Uterus (tissue), 4 donors: ENCODE measurements around the gene ZCWPW2. TPM values are rescaled to one million over a fixed set of nuclear protein-coding genes. Genes with fewer than 3 reads are reported as not detected.

Experiments
- DNase-seq, 2 donors: peaks; one replicate each; pipeline ENCODE4 v3.0.0-alpha.2; 2019 to 2020
- H3K27ac ChIP-seq, 2 donors: fragments of 200-600 bp; sonication (generic); 1 replicate in 1 of 2; 2 replicates in 1 of 2; pipeline ENCODE4 v1.5.1; 2016 to 2018
- H3K27me3 ChIP-seq, 2 donors: fragments of 200-600 bp; sonication (generic); one replicate each; pipeline ENCODE4 v1.5.1; 2018 to 2019; ENCODE audit warnings: control low read depth in 1 of 2
- H3K36me3 ChIP-seq, 2 donors: fragments of 200-600 bp; sonication (generic); one replicate each; pipeline ENCODE4 v1.5.1; 2019; ENCODE audit warnings: control low read depth in 1 of 2
- H3K4me1 ChIP-seq, 2 donors: fragments of 200-600 bp; sonication (generic); one replicate each; pipeline ENCODE4 v1.5.1; 2018 to 2019; ENCODE audit warnings: control low read depth in 1 of 2
- H3K4me3 ChIP-seq, 2 donors: fragments of 200-600 bp; sonication (generic); 1 replicate in 1 of 2; 2 replicates in 1 of 2; pipeline ENCODE4 v1.5.1; 2018 to 2019; ENCODE audit warnings: mild to moderate bottlenecking in 1 of 2
- H3K9me3 ChIP-seq, 2 donors: fragments of 200-600 bp; sonication (generic); one replicate each; pipeline ENCODE4 v1.5.1; 2019; ENCODE audit warnings: control low read depth in 1 of 2
- CTCF ChIP-seq, 4 experiments: fragments of 200-600 bp in 2 of 4; fragments of 450-650 bp in 2 of 4; sonication (generic) in 2 of 4; IDR thresholded peaks; one replicate each; pipeline ENCODE4 v1.5.1; 2016 to 2019; ENCODE audit warnings: antibody characterized with exemption in 4 of 4, mild to moderate bottlenecking in 2 of 4, moderate library complexity in 1 of 4
- POLR2A ChIP-seq, 2 donors: fragments of 450-650 bp; IDR thresholded peaks; one replicate each; pipeline ENCODE4 v1.6.1; 2016; ENCODE audit warnings: antibody characterized with exemption in 2 of 2, mild to moderate bottlenecking in 1 of 2, moderate library complexity in 1 of 2
- intact Hi-C: fragments of 100-400 bp; cut with DNase I; formaldehyde crosslinking; loops from one replicate; pipeline ENCODE4 v1.15.1; 2023; ENCODE audit warnings: low total_unique reads
- total RNA-seq, 4 donors: library from RNA; depleted of rRNA in 3 of 4; stranded (reverse); fragments of >200 nt in 3 of 4; gene quantifications; one replicate each; pipeline versions ENCODE4 v1.1.0 to v1.2.4, GENCODE V29; 2014 to 2023
- donor health status: DM: yes; HTN: yes; CAD: no.

Gene ZCWPW2
- total RNA-seq, 4 donors from 2014 or later: 1.5 to 2.6 TPM; not detected in 2

GRCh38 chr3:28553175-28553574, 204.7 kb downstream of the ZCWPW2 start:
- Histone ChIP-seq H3K27me3 (no peaks in the 10 kb centered on the region), H3K9me3 (no peaks in the 10 kb centered on the region), H3K4me3 (no peak overlapping the region), H3K36me3 (no peaks in the 10 kb centered on the region), H3K4me1 (no peaks in the 10 kb centered on the region), H3K27ac (no peak overlapping the region)
- DNase-seq: no peak
- intact Hi-C loops: no loop called here
- TF ChIP-seq POLR2A (IDR thresholded peaks at IDR 0.05): no peak
- TF ChIP-seq CTCF (IDR thresholded peaks at IDR 0.05): no peak

- Histone ChIP-seq H3K4me3 (no peak overlapping the region), H3K27ac (no peak overlapping the region), H3K36me3 (no peaks in the 10 kb centered on the region), H3K4me1 (no peaks in the 10 kb centered on the region), H3K27me3 (no peaks in the 10 kb centered on the region), H3K9me3 (no peaks in the 10 kb centered on the region)
- intact Hi-C loops: no loop called here
- DNase-seq: no peak
- no peak for TF ChIP-seq POLR2A (IDR thresholded peaks at IDR 0.05)
- no peak for TF ChIP-seq CTCF (IDR thresholded peaks at IDR 0.05)
These were observed 207.7 kb downstream of the ZCWPW2 start for GRCh38 chr3:28556195-28556594.

GRCh38 chr3:28564211-28564610, 215.7 kb downstream of the ZCWPW2 start:
- intact Hi-C loops: no loop called here
- Histone ChIP-seq H3K4me1 (no peaks in the 10 kb centered on the region), H3K36me3 (no peaks in the 10 kb centered on the region), H3K27me3 (no peaks in the 10 kb centered on the region), H3K9me3 (peaks cover 0 to 3% of the 10 kb centered on the region in 2 donors), H3K27ac (no peak overlapping the region), H3K4me3 (no peak overlapping the region)
- TF ChIP-seq CTCF (IDR thresholded peaks at IDR 0.05) (no peak), POLR2A (IDR thresholded peaks at IDR 0.05) (no peak)
- DNase-seq: no peak

- no peak for TF ChIP-seq POLR2A (IDR thresholded peaks at IDR 0.05)
- TF ChIP-seq CTCF (IDR thresholded peaks at IDR 0.05): no peak
These were observed 220.8 kb downstream of the ZCWPW2 start for GRCh38 chr3:28569357-28569756.

GRCh38 chr3:28574036-28574435, 225.5 kb downstream of the ZCWPW2 start:
- no peak overlapping the region for H3K27ac ChIP-seq
- TF ChIP-seq POLR2A (IDR thresholded peaks at IDR 0.05) (no peak), CTCF (IDR thresholded peaks at IDR 0.05) (no peak)
- DNase-seq: no peak
- H3K27me3 ChIP-seq: no peaks in the 10 kb centered on the region
- H3K9me3 ChIP-seq: no peaks in the 10 kb centered on the region
- peaks cover 0 to 3% of the 10 kb centered on the region in 2 donors for H3K4me1 ChIP-seq
- intact Hi-C loops: no loop called here
- no peaks in the 10 kb centered on the region for H3K36me3 ChIP-seq
- H3K4me3 ChIP-seq: no peak overlapping the region

More at GRCh38 chr3:28569357-28569756, 220.8 kb downstream of the ZCWPW2 start:
- no peaks in the 10 kb centered on the region for H3K27me3 ChIP-seq
- H3K4me1 ChIP-seq: no peaks in the 10 kb centered on the region
- intact Hi-C loops: no loop called here
- H3K9me3 ChIP-seq: peaks cover 0 to 3% of the 10 kb centered on the region in 2 donors
- no peak overlapping the region for H3K27ac ChIP-seq
- no peak for DNase-seq
- no peak overlapping the region for H3K4me3 ChIP-seq
- H3K36me3 ChIP-seq: no peaks in the 10 kb centered on the region
